GM23248 (cell line): ENCODE measurements around the gene BCAP31. TPM values are rescaled to one million over a fixed set of nuclear protein-coding genes. Genes with fewer than 3 reads are reported as not detected.
A peak's percentile ranks its signal among the peaks of the same experiment; 100 is the strongest.

ENCODE experiments used
- DNase-seq: peaks from one replicate; pipeline ENCODE4 v3.0.0-alpha.2; 2015
- H2AFZ ChIP-seq: fragments of 200-600 bp; sonication (generic); 2 replicates; pipeline ENCODE4 v1.6.1; 2016; ENCODE audit warnings: antibody characterized with exemption
- H3F3A ChIP-seq: fragments of 200-600 bp; sonication (generic); 2 replicates; pipeline ENCODE4 v1.6.1; 2016; ENCODE audit warnings: mild to moderate bottlenecking, antibody characterized with exemption, mixed run types; ENCODE audit not compliant: insufficient read depth
- H3K27ac ChIP-seq: fragments of 200-600 bp; sonication (generic); 2 replicates; pipeline ENCODE4 v1.5.1; 2016; ENCODE audit warnings: mild to moderate bottlenecking
- H3K27me3 ChIP-seq: fragments of 200-600 bp; sonication (generic); replicated peaks from 2 replicates; pipeline ENCODE4 v1.6.1; 2016; ENCODE audit warnings: mild to moderate bottlenecking; ENCODE audit not compliant: insufficient read depth
- H3K36me3 ChIP-seq: fragments of 200-600 bp; sonication (generic); 2 replicates; pipeline ENCODE4 v1.6.1; 2016; ENCODE audit warnings: low read depth, mild to moderate bottlenecking
- H3K4me1 ChIP-seq: fragments of 200-600 bp; sonication (generic); 2 replicates; pipeline ENCODE4 v1.6.1; 2016; ENCODE audit warnings: mild to moderate bottlenecking; ENCODE audit not compliant: insufficient read depth
- H3K4me2 ChIP-seq: fragments of 200-600 bp; sonication (generic); one replicate; pipeline ENCODE4 v1.6.1; 2016; ENCODE audit warnings: mild to moderate bottlenecking; ENCODE audit not compliant: unreplicated experiment
- H3K4me3 ChIP-seq: fragments of 200-600 bp; sonication (generic); 2 replicates; pipeline ENCODE4 v1.5.1; 2016; ENCODE audit warnings: mild to moderate bottlenecking
- H3K79me2 ChIP-seq: fragments of 200-600 bp; sonication (generic); 2 replicates; pipeline ENCODE4 v1.6.1; 2016; ENCODE audit warnings: mild to moderate bottlenecking; ENCODE audit not compliant: insufficient read depth
- H3K9ac ChIP-seq: fragments of 200-600 bp; sonication (generic); 2 replicates; pipeline ENCODE4 v1.6.1; 2016; ENCODE audit warnings: mild to moderate bottlenecking
- H3K9me2 ChIP-seq: fragments of 200-600 bp; sonication (generic); 2 replicates; pipeline ENCODE4 v1.6.1; 2016; ENCODE audit warnings: mixed run types, mild to moderate bottlenecking, moderate library complexity; ENCODE audit not compliant: insufficient read depth
- H3K9me3 ChIP-seq: fragments of 200-600 bp; sonication (generic); one replicate; pipeline ENCODE4 v1.6.1; 2017; ENCODE audit warnings: low read depth
- H4K20me1 ChIP-seq: fragments of 200-600 bp; sonication (generic); 2 replicates; pipeline ENCODE4 v1.6.0; 2016; ENCODE audit not compliant: insufficient read depth
- EZH2 ChIP-seq: fragments of 200-600 bp; sonication (generic); IDR thresholded peaks from 2 replicates; pipeline ENCODE4 v1.6.1; 2018; ENCODE audit warnings: antibody characterized with exemption, mild to moderate bottlenecking; ENCODE audit not compliant: insufficient read depth, poor library complexity, severe bottlenecking
- EZH2phosphoT487 ChIP-seq: fragments of 200-600 bp; sonication (generic); IDR thresholded peaks from 2 replicates; pipeline ENCODE4 v1.6.1; 2018; ENCODE audit warnings: antibody characterized with exemption, moderate library complexity, mild to moderate bottlenecking, low read depth; ENCODE audit not compliant: insufficient read depth
- WGBS, 2 experiments: methylation state at CpG; one replicate each; pipeline ENCODE4 v1.1.6; 2015 to 2017; ENCODE audit warnings: low lambda C conversion rate in 2 of 2, low coverage in 1 of 2; ENCODE audit errors: missing lambda C conversion rate in 2 of 2; 5-methylcytosine and 5-hydroxymethylcytosine counted together
- in situ Hi-C: fragments of 300-500 bp; cut with MboI; formaldehyde crosslinking; loops from 2 replicates; pipeline ENCODE4 v1.15.0; 2020
- polyA plus RNA-seq: library from polyadenylated mRNA; unstranded; fragments of >200 nt; fragmentation: Nextera tagmentation; extraction: Ambion mirVana; gene quantifications from 2 replicates; pipeline ENCODE4 v1.2.1, GENCODE V29; 2016
- total RNA-seq: library from RNA; depleted of rRNA; stranded (reverse); fragments of >200 nt; shearing (Covaris generic); gene quantifications from 2 replicates; pipeline ENCODE4 v1.2.3, GENCODE V29; 2014; rRNA removed

The BCAP31 gene
- total RNA-seq (180 and 187 TPM in 2 replicates), polyA plus RNA-seq (317 and 326 TPM in 2 replicates)

GRCh38 chrX:153724252-153725038 is at the start of gene BCAP31, which contains the start of gene ABCD1:
TSS of gene BCAP31 (minus strand) at chrX:153724387. CDS start at chrX:153723244, 1,143 bp downstream.
TSS of gene ABCD1 (plus strand) at chrX:153724856. CDS start at chrX:153725267, 411 bp downstream.
- TF ChIP-seq EZH2phosphoT487 (no peak), EZH2 (no peak)
- H3K4me3 ChIP-seq, result peak within 1 kb of the TSS; percentile 77
- H3K27me3 ChIP-seq, result no peaks in the 10 kb centered on the region
- peak within 1 kb of the TSS; percentile 73 for H3K4me2 ChIP-seq
- no peaks in the 10 kb centered on the region for H3K9me3 ChIP-seq
- no peaks in the 10 kb centered on the region for H3K9me2 ChIP-seq
- H3K4me1 ChIP-seq, result peaks cover 18% of the 10 kb centered on the region; the same call in 1 of the 2 replicates
- H3K36me3 ChIP-seq, result no peaks in the 10 kb centered on the region; the same call in 1 of the 2 replicates
- no peaks in the 10 kb centered on the region for H4K20me1 ChIP-seq
- DNase-seq, result peak; percentile 91
- H3K27ac ChIP-seq, result peak within 1 kb of the TSS; percentile 89
- peaks cover 5% of the 10 kb centered on the region; the same call in 1 of the 2 replicates for H3F3A ChIP-seq
- in situ Hi-C loops, result no loop called here
- peak within 1 kb of the TSS; percentile 95 for H3K9ac ChIP-seq
- 2% methylated on average over 37 of the region's 88 CpGs; no CpG with 5 or more reads in 1 of the 2 experiments for WGBS, 2 experiments
- H3K79me2 ChIP-seq, result peaks cover 52% of the 10 kb centered on the region
- peak within 1 kb of the TSS; percentile 44; the same call in 1 of the 2 replicates for H2AFZ ChIP-seq

- H3K4me1 ChIP-seq, result no peaks in the 10 kb centered on the region
- H4K20me1 ChIP-seq, result no peaks in the 10 kb centered on the region
- in situ Hi-C loops, result no loop called here
- no peak overlapping the region for H3K9ac ChIP-seq
- 96% methylated on average over 9 of the region's 23 CpGs; no CpG with 5 or more reads in 1 of the 2 experiments for WGBS, 2 experiments
- no peak overlapping the region for H2AFZ ChIP-seq
- H3K27me3 ChIP-seq, result no peaks in the 10 kb centered on the region
- no peak for DNase-seq
- no peaks in the 10 kb centered on the region for H3K36me3 ChIP-seq
- no peak for TF ChIP-seq EZH2phosphoT487
- no peak for TF ChIP-seq EZH2
- H3K4me3 ChIP-seq, result no peak overlapping the region
- H3K27ac ChIP-seq, result no peak overlapping the region
- no peaks in the 10 kb centered on the region for H3K9me3 ChIP-seq
- no peaks in the 10 kb centered on the region for H3F3A ChIP-seq
- H3K79me2 ChIP-seq, result no peaks in the 10 kb centered on the region
- H3K9me2 ChIP-seq, result no peaks in the 10 kb centered on the region
- H3K4me2 ChIP-seq, result no peak overlapping the region
These were observed 49.0 kb upstream of the BCAP31 start for GRCh38 chrX:153773218-153773611.

- in situ Hi-C loops, result no loop called here
- H3K9me2 ChIP-seq, result no peaks in the 10 kb centered on the region
- WGBS, 2 experiments, result 82 to 86% methylated on average over 10 to 12 of the region's 21 CpGs
- no peak for DNase-seq
- H3K9ac ChIP-seq, result no peak overlapping the region
- H3K4me3 ChIP-seq, result no peak overlapping the region
- no peaks in the 10 kb centered on the region for H3K79me2 ChIP-seq
- H3K4me2 ChIP-seq, result no peak overlapping the region
- no peaks in the 10 kb centered on the region for H3K9me3 ChIP-seq
- H3K27me3 ChIP-seq, result no peaks in the 10 kb centered on the region
- no peak overlapping the region for H2AFZ ChIP-seq
- H3K27ac ChIP-seq, result no peak overlapping the region
- no peak for TF ChIP-seq EZH2
- TF ChIP-seq EZH2phosphoT487, result no peak
- H4K20me1 ChIP-seq, result no peaks in the 10 kb centered on the region
- H3K4me1 ChIP-seq, result no peaks in the 10 kb centered on the region
- no peaks in the 10 kb centered on the region for H3K36me3 ChIP-seq
- H3F3A ChIP-seq, result no peaks in the 10 kb centered on the region
These were observed 48.4 kb upstream of the BCAP31 start for GRCh38 chrX:153772316-153773217.

- 87 to 97% methylated on average over 7 to 16 of the region's 37 CpGs for WGBS, 2 experiments
- Histone ChIP-seq H2AFZ (no peak overlapping the region), H3K36me3 (no peaks in the 10 kb centered on the region), H3K79me2 (no peaks in the 10 kb centered on the region), H3F3A (no peaks in the 10 kb centered on the region), H3K9me2 (no peaks in the 10 kb centered on the region), H3K9me3 (no peaks in the 10 kb centered on the region), H3K4me2 (no peak overlapping the region), H3K27me3 (no peaks in the 10 kb centered on the region), H4K20me1 (no peaks in the 10 kb centered on the region), H3K4me1 (peaks cover 3% of the 10 kb centered on the region; the same call in 1 of the 2 replicates), H3K27ac (no peak overlapping the region), H3K9ac (no peak overlapping the region), H3K4me3 (no peak overlapping the region)
- TF ChIP-seq EZH2 (no peak), EZH2phosphoT487 (no peak)
- in situ Hi-C loops, result no loop called here
- no peak for DNase-seq
These were observed 47.5 kb upstream of the BCAP31 start for GRCh38 chrX:153771415-153772315.
